WTC11 (cell line): ENCODE measurements around the gene CAB39. TPM values are rescaled to one million over a fixed set of nuclear protein-coding genes. Genes with fewer than 3 reads are reported as not detected.

ENCODE experiments used
- ATAC-seq: fragments of 200-7000 bp; cut with Tn5 transposase; 2 replicates; pipeline ENCODE4 v1.10.0; 2021; ENCODE audit warnings: mild to moderate bottlenecking, moderate library complexity
- CTCF ChIA-PET: fragments of 300-600 bp; sonication (Branson Sonifier 250); formaldehyde crosslinking; loops from one replicate; lab custom pipeline; 2021; ENCODE audit warnings: antibody characterized with exemption; lab: Charles Lee
- POLR2A ChIA-PET: fragments of 350-600 bp; sonication (Branson Sonifier 250); formaldehyde crosslinking; loops from one replicate; lab custom pipeline; 2021; ENCODE audit warnings: antibody characterized with exemption; lab: Charles Lee
- DNase-seq: peaks from one replicate; pipeline ENCODE4 v3.0.0; 2021; ENCODE audit warnings: low spot score
- H3K27ac Mint-ChIP-seq: 2 replicates; pipeline ENCODE4 v1.8.0; 2021; ENCODE audit warnings: mixed read lengths
- H3K27me3 Mint-ChIP-seq: 2 replicates; pipeline ENCODE4 v1.8.0; 2021; ENCODE audit warnings: low read depth, mild to moderate bottlenecking, moderate library complexity, mixed read lengths
- H3K36me3 Mint-ChIP-seq: 2 replicates; pipeline ENCODE4 v1.8.0; 2021; ENCODE audit warnings: mixed read lengths
- H3K4me1 Mint-ChIP-seq: 2 replicates; pipeline ENCODE4 v1.8.0; 2022; ENCODE audit warnings: mixed read lengths
- H3K4me3 Mint-ChIP-seq: 2 replicates; pipeline ENCODE4 v1.8.0; 2021; ENCODE audit warnings: mild to moderate bottlenecking, moderate library complexity, mixed read lengths
- H3K9me3 Mint-ChIP-seq: 2 replicates; pipeline ENCODE4 v1.8.0; 2021; ENCODE audit warnings: mixed read lengths
- ARID4B ChIP-seq: sonication (generic); formaldehyde crosslinking; IDR thresholded peaks from 2 replicates; pipeline ENCODE4 v1.8.0; 2023; ENCODE audit warnings: missing genetic modification reagents, mild to moderate bottlenecking, borderline replicate concordance
- ATF6 ChIP-seq: sonication (generic); formaldehyde crosslinking; IDR thresholded peaks from 2 replicates; pipeline ENCODE4 v1.8.1; 2023; ENCODE audit warnings: mild to moderate bottlenecking, missing genetic modification reagents
- CREB1 ChIP-seq: sonication (generic); formaldehyde crosslinking; IDR thresholded peaks from 2 replicates; pipeline ENCODE4 v1.8.0; 2023; ENCODE audit warnings: mild to moderate bottlenecking, missing genetic modification reagents
- E2F4 ChIP-seq: sonication (generic); formaldehyde crosslinking; IDR thresholded peaks from 2 replicates; pipeline ENCODE4 v1.8.1; 2022; ENCODE audit warnings: low read depth, mild to moderate bottlenecking, moderate library complexity, missing genetic modification reagents, borderline replicate concordance
- ERG ChIP-seq: fragments of 250-450 bp; sonication (Bioruptor Pico); IDR thresholded peaks from 2 replicates; pipeline ENCODE4 v1.8.0; 2021; ENCODE audit warnings: mild to moderate bottlenecking
- FOXP4 ChIP-seq: sonication (generic); formaldehyde crosslinking; IDR thresholded peaks from 2 replicates; pipeline ENCODE4 v1.8.0; 2022; ENCODE audit warnings: mild to moderate bottlenecking, missing genetic modification reagents
- GABPB1 ChIP-seq: sonication (generic); formaldehyde crosslinking; IDR thresholded peaks from 2 replicates; pipeline ENCODE4 v1.8.1; 2023; ENCODE audit warnings: mild to moderate bottlenecking, missing genetic modification reagents
- JAZF1 ChIP-seq: fragments of 250-450 bp; sonication (Bioruptor Pico); IDR thresholded peaks from 2 replicates; pipeline ENCODE4 v1.9.0; 2021; ENCODE audit warnings: moderate library complexity, mild to moderate bottlenecking, inconsistent platforms
- MYBL2 ChIP-seq: sonication (generic); formaldehyde crosslinking; IDR thresholded peaks from 2 replicates; pipeline ENCODE4 v1.8.1; 2023; ENCODE audit warnings: mild to moderate bottlenecking, moderate library complexity, missing genetic modification reagents
- NR1H2 ChIP-seq: sonication (generic); formaldehyde crosslinking; IDR thresholded peaks from 2 replicates; pipeline ENCODE4 v1.9.0; 2021; ENCODE audit warnings: mild to moderate bottlenecking, moderate library complexity, missing genetic modification reagents
- RELA ChIP-seq: sonication (generic); formaldehyde crosslinking; IDR thresholded peaks from 2 replicates; pipeline ENCODE4 v1.8.1; 2022; ENCODE audit warnings: missing genetic modification reagents, mild to moderate bottlenecking, borderline replicate concordance
- TCF7 ChIP-seq: sonication (generic); formaldehyde crosslinking; IDR thresholded peaks from 2 replicates; pipeline ENCODE4 v1.8.0; 2022; ENCODE audit warnings: mild to moderate bottlenecking, low read depth, missing genetic modification reagents, moderate library complexity
- TP53 ChIP-seq: sonication (generic); formaldehyde crosslinking; IDR thresholded peaks from 2 replicates; pipeline ENCODE4 v1.8.1; 2023; ENCODE audit warnings: mild to moderate bottlenecking, missing genetic modification reagents
- USF2 ChIP-seq: sonication (generic); formaldehyde crosslinking; IDR thresholded peaks from 2 replicates; pipeline ENCODE4 v1.8.1; 2023; ENCODE audit warnings: mild to moderate bottlenecking, missing genetic modification reagents, moderate library complexity
- ZMAT4 ChIP-seq: fragments of 250-450 bp; sonication (Bioruptor Pico); IDR thresholded peaks from 2 replicates; pipeline ENCODE4 v1.9.0; 2021; ENCODE audit warnings: mild to moderate bottlenecking
- ZNF317 ChIP-seq: sonication (generic); formaldehyde crosslinking; IDR thresholded peaks from 2 replicates; pipeline ENCODE4 v1.8.1; 2023; ENCODE audit warnings: low read depth, mild to moderate bottlenecking, moderate library complexity, missing genetic modification reagents, borderline replicate concordance
- ZNF416 ChIP-seq: fragments of 250-450 bp; sonication (Bioruptor Pico); IDR thresholded peaks from 2 replicates; pipeline ENCODE4 v1.9.0; 2021; ENCODE audit warnings: mild to moderate bottlenecking, inconsistent platforms
- ZSCAN18 ChIP-seq: fragments of 250-450 bp; sonication (Bioruptor Pico); IDR thresholded peaks from 2 replicates; pipeline ENCODE4 v2.1.2; 2022; ENCODE audit warnings: mild to moderate bottlenecking, moderate library complexity
- total RNA-seq: library from RNA; stranded (reverse); gene quantifications from 3 replicates; pipeline ENCODE4 v1.2.3, GENCODE V29; 2021

Gene CAB39
- total RNA-seq, 1 experiment from 2014 or later, result 36.9 TPM

- TF ChIP-seq ARID4B (CRISPR knock-in tag), result no peak
- no peak for TF ChIP-seq NR1H2 (CRISPR knock-in tag)
- no peak for TF ChIP-seq USF2
- TF ChIP-seq ERG (CRISPR knock-in tag), result no peak
- no peak for TF ChIP-seq ZMAT4 (CRISPR knock-in tag)
- no peak for TF ChIP-seq ATF6 (CRISPR knock-in tag)
Measured at GRCh38 chr2:230819433-230819832, 106.8 kb downstream of the CAB39 start (continued).

GRCh38 chr2:230821261-230821990 is 108.8 kb downstream of the CAB39 start:
- ChIA-PET CTCF (interaction anchor here (1.0 to 2.3 kb wide), 4 partner anchors 12 to 231 kb away, joined by 4 to 7 read pairs (median 6); no protein-coding TSS in a partner anchor), POLR2A (no interaction called here)
- H3K9me3 Mint-ChIP-seq, result no peaks in the 10 kb centered on the region

More at GRCh38 chr2:230821261-230821990, 108.8 kb downstream of the CAB39 start:
- H3K27ac Mint-ChIP-seq, result peak overlapping the region; percentile 61; the same call in 1 of the 2 replicates
- ATAC-seq (peak; percentile 8), DNase-seq (no peak)
- no peak overlapping the region for H3K4me3 Mint-ChIP-seq
- H3K36me3 Mint-ChIP-seq, result peaks cover 13% of the 10 kb centered on the region
- TF ChIP-seq RELA (CRISPR knock-in tag) (no peak), MYBL2 (CRISPR knock-in tag) (no peak), CREB1 (CRISPR knock-in tag) (no peak), GABPB1 (no peak), ZNF416 (CRISPR knock-in tag) (no peak), ZSCAN18 (CRISPR knock-in tag) (no peak), TP53 (CRISPR knock-in tag) (no peak), JAZF1 (CRISPR knock-in tag) (no peak), E2F4 (CRISPR knock-in tag) (no peak), FOXP4 (CRISPR knock-in tag) (no peak), TCF7 (CRISPR knock-in tag) (no peak), USF2 (no peak), ERG (CRISPR knock-in tag) (no peak), ZNF317 (CRISPR knock-in tag) (no peak)
- H3K27me3 Mint-ChIP-seq, result no peaks in the 10 kb centered on the region
- H3K4me1 Mint-ChIP-seq, result peaks cover 11% of the 10 kb centered on the region
